ENCODE data around the gene ADORA2B.

DNA sequence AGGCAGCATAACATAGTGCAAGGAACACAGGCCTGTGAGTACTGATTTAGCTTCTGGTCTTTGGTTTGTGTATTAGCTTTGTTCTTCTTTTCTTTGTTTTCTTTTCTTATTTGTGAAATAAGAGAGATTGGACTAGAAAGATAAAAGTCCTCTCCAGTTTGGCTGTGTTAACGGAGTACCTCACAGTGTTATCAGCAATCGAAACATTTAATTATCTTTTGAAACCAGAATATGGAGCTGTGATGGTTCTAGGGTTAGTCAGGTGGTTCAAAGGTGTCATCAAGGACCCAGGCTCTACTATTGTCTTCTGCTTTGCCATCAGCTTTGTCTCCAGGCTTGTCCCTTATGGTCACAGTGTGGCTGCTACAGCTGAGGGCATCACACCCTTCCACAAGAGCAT, 25.6 kb downstream of the ADORA2B start:
- TF ChIP-seq, protein P1, sequence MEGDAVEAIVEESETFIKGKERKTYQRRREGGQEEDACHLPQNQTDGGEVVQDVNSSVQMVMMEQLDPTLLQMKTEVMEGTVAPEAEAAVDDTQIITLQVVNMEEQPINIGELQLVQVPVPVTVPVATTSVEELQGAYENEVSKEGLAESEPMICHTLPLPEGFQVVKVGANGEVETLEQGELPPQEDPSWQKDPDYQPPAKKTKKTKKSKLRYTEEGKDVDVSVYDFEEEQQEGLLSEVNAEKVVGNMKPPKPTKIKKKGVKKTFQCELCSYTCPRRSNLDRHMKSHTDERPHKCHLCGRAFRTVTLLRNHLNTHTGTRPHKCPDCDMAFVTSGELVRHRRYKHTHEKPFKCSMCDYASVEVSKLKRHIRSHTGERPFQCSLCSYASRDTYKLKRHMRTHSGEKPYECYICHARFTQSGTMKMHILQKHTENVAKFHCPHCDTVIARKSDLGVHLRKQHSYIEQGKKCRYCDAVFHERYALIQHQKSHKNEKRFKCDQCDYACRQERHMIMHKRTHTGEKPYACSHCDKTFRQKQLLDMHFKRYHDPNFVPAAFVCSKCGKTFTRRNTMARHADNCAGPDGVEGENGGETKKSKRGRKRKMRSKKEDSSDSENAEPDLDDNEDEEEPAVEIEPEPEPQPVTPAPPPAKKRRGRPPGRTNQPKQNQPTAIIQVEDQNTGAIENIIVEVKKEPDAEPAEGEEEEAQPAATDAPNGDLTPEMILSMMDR (IDR thresholded peaks at IDR 0.05; ENCODE audit: insufficient read depth, low read depth, low read length) = no peak
- TF ChIP-seq EZH2 (IDR thresholded peaks at IDR 0.05; ENCODE audit: insufficient read depth, low read length) = no peak
